Thymus (tissue), 11 donors: ENCODE data around the gene PRKN. TPM values are rescaled to one million over a fixed set of nuclear protein-coding genes. Genes with fewer than 3 reads are reported as not detected.

Source experiments
- DNase-seq, 9 donors: peaks; one replicate each; pipeline ENCODE4 v3.0.0-alpha.2; 2013; ENCODE audit warnings: low spot score in 9 of 9, low read depth in 6 of 9, missing footprints in 1 of 9
- H3K27ac ChIP-seq, 2 donors: one replicate each; pipeline ENCODE4 v1.5.1; 2013; ENCODE audit warnings: control low read depth in 1 of 2, low read depth in 1 of 2, low read length in 1 of 2, mild to moderate bottlenecking in 1 of 2, moderate library complexity in 1 of 2
- H3K27me3 ChIP-seq, 2 donors: one replicate each; pipeline ENCODE4 v1.5.1; 2013; ENCODE audit warnings: low read length in 1 of 2; ENCODE audit not compliant: control insufficient read depth in 2 of 2, insufficient read depth in 1 of 2
- H3K36me3 ChIP-seq, 2 donors: one replicate each; pipeline ENCODE4 v1.5.1; 2013; ENCODE audit warnings: low read length in 1 of 2, mild to moderate bottlenecking in 1 of 2, moderate library complexity in 1 of 2; ENCODE audit not compliant: control insufficient read depth in 2 of 2, insufficient read depth in 2 of 2
- H3K4me1 ChIP-seq, 2 donors: one replicate each; pipeline ENCODE4 v1.5.1; 2013; ENCODE audit warnings: low read length in 2 of 2; ENCODE audit not compliant: control insufficient read depth in 2 of 2, insufficient read depth in 2 of 2
- H3K4me3 ChIP-seq, 2 donors: one replicate each; pipeline ENCODE4 v1.5.1; 2013; ENCODE audit warnings: low read length in 2 of 2, control low read depth in 1 of 2, mild to moderate bottlenecking in 1 of 2
- H3K9me3 ChIP-seq, 2 donors: one replicate each; pipeline ENCODE4 v1.5.1; 2013; ENCODE audit warnings: low read length in 1 of 2, mild to moderate bottlenecking in 1 of 2; ENCODE audit not compliant: control insufficient read depth in 2 of 2, insufficient read depth in 1 of 2
- WGBS: extraction: QIAGEN DNeasy Blood & Tissue Kit; methylation state at CpG from one replicate; pipeline ENCODE4 v1.1.7; 2013; 5-methylcytosine and 5-hydroxymethylcytosine counted together
- polyA plus RNA-seq: library from polyadenylated mRNA; stranded (reverse); fragments of 200-250 nt; gene quantifications from one replicate; pipeline ENCODE4 v1.2.3, GENCODE V29; 2013
- total RNA-seq: library from RNA; stranded (reverse); fragments of 120-200 nt; gene quantifications from one replicate; pipeline ENCODE4 v1.2.4, GENCODE V29; 2013
- donor health status: healthy.

Gene PRKN
- total and polyA plus RNA-seq, 2 donors, result 0.48 to 0.71 TPM

DNA sequence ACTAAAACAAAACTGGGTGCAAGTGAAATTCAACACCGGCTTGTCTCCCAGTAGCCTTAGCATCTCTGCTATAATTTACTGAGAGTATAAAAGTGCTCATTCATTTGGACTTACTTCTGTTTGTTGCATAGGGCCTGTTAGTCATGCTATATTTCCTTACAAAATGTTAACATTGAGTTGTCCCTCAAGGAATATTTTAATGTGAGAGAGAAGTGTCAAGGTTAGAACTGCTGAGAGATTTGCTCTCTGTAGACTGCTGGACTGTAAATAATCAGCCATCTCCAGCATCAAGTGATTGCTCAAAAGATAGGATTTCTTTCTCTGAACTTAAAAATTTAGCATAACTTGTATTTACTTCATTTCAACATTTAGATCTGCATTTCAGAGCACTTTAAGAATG, 1125.2 kb downstream of the PRKN start:
- no peak overlapping the region for H3K27ac ChIP-seq
- WGBS, result 99% methylated on average over 1 of the region's 1 CpG
- H3K27me3 ChIP-seq, result no peaks in the 10 kb centered on the region
- H3K4me3 ChIP-seq, result no peak overlapping the region
- H3K4me1 ChIP-seq, result no peaks in the 10 kb centered on the region
- no peaks in the 10 kb centered on the region for H3K9me3 ChIP-seq
- no peak for DNase-seq
- H3K36me3 ChIP-seq, result no peaks in the 10 kb centered on the region

- 98% methylated on average over 2 of the region's 2 CpGs for WGBS
- Histone ChIP-seq H3K4me1 (no peaks in the 10 kb centered on the region), H3K27ac (no peak overlapping the region), H3K27me3 (no peaks in the 10 kb centered on the region), H3K36me3 (no peaks in the 10 kb centered on the region), H3K4me3 (no peak overlapping the region), H3K9me3 (no peaks in the 10 kb centered on the region)
- no peak for DNase-seq
Observed at GRCh38 chr6:161598896-161599295, 1128.7 kb downstream of the PRKN start.

- 87% methylated on average over 7 of the region's 7 CpGs for WGBS
- H3K27me3 ChIP-seq, result no peaks in the 10 kb centered on the region
- H3K9me3 ChIP-seq, result no peaks in the 10 kb centered on the region
- H3K36me3 ChIP-seq, result no peaks in the 10 kb centered on the region
- DNase-seq, result no peak
- H3K4me1 ChIP-seq, result no peaks in the 10 kb centered on the region
- no peak overlapping the region for H3K4me3 ChIP-seq
- H3K27ac ChIP-seq, result no peak overlapping the region
Observed at GRCh38 chr6:161596807-161597520, 1130.6 kb downstream of the PRKN start.

DNA sequence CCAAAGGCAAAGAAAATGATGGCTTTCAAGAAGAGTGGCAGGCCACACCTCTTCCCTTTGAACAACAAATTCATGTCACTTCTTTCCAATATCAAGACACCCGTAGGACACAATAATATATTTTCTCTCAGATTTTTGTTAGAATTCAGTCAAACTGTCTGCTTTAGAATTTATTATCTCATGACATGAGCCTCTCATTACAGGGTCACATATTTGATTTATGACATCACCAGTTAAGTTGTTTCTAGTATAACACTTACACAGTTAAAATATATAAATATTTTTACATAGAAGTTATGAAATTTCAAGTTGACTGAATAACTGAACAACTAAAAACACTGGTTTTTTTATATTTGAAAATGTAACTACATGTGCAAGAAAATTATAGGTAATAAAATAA, 1133.2 kb downstream of the PRKN start:
- Histone ChIP-seq H3K27me3 (no peaks in the 10 kb centered on the region), H3K9me3 (no peaks in the 10 kb centered on the region), H3K27ac (no peak overlapping the region), H3K4me1 (no peaks in the 10 kb centered on the region), H3K4me3 (no peak overlapping the region), H3K36me3 (no peaks in the 10 kb centered on the region)
- WGBS, result 92% methylated on average over 1 of the region's 1 CpG
- DNase-seq, result no peak

GRCh38 chr6:161590961-161591627, 1136.5 kb downstream of the PRKN start:
- no peaks in the 10 kb centered on the region for H3K36me3 ChIP-seq
- no peak overlapping the region for H3K27ac ChIP-seq
- no peak for DNase-seq
- WGBS, result 66% methylated on average over 5 of the region's 5 CpGs
- no peak overlapping the region for H3K4me3 ChIP-seq
- H3K9me3 ChIP-seq, result no peaks in the 10 kb centered on the region
- H3K27me3 ChIP-seq, result no peaks in the 10 kb centered on the region
- H3K4me1 ChIP-seq, result no peaks in the 10 kb centered on the region

DNA sequence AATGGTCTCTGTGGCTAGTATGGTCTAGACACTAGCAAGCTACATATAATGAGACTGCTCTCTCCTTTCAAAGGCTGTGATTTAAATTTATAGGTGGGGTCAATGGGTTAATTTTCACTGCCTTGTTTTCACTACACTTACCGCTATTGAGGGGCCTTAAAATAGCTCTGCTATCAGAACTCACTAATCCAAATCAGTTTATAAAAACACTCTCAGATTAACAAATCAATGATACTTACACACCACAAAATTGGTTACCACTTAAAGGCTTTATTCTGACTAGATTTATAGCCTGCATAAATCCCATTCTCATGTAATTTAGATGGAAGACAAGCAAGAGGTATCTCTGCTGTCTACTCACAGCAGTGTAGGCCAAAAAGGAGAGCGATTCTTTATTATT, 1140.7 kb downstream of the PRKN start:
- Histone ChIP-seq H3K27me3 (no peaks in the 10 kb centered on the region), H3K4me1 (no peaks in the 10 kb centered on the region), H3K9me3 (no peaks in the 10 kb centered on the region), H3K27ac (no peak overlapping the region), H3K4me3 (no peak overlapping the region), H3K36me3 (no peaks in the 10 kb centered on the region)
- WGBS, result 80% methylated on average over 2 of the region's 2 CpGs
- no peak for DNase-seq

- DNase-seq, result no peak
- Histone ChIP-seq H3K27ac (no peak overlapping the region), H3K4me3 (no peak overlapping the region), H3K27me3 (no peaks in the 10 kb centered on the region), H3K9me3 (no peaks in the 10 kb centered on the region), H3K36me3 (no peaks in the 10 kb centered on the region), H3K4me1 (no peaks in the 10 kb centered on the region)
- WGBS, result 90% methylated on average over 8 of the region's 8 CpGs
Observed at GRCh38 chr6:161584621-161585340, 1142.8 kb downstream of the PRKN start.

DNA sequence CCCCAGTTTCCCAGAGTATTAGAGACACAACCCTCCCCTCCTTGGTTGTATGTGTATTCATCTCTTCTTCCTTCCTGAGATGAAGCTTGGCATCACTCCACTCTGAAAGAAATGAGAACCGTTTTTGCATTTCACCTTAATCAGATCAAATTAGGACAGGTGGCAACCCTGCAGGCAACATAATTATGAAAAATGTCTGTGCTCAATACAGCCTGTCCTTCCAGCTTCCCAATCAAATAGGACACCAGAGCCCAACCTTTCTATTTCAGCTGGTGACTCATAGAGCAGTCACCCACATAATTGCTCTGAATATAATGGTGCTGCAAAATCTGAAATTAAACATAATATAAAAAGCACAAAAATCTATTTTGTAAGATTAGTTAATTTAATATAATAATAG, 1143.5 kb downstream of the PRKN start:
- WGBS, result 80% methylated on average over 1 of the region's 1 CpG
- no peak overlapping the region for H3K27ac ChIP-seq
- no peak overlapping the region for H3K4me3 ChIP-seq
- no peaks in the 10 kb centered on the region for H3K9me3 ChIP-seq
- no peak for DNase-seq
- no peaks in the 10 kb centered on the region for H3K36me3 ChIP-seq
- H3K27me3 ChIP-seq, result no peaks in the 10 kb centered on the region
- no peaks in the 10 kb centered on the region for H3K4me1 ChIP-seq

DNA sequence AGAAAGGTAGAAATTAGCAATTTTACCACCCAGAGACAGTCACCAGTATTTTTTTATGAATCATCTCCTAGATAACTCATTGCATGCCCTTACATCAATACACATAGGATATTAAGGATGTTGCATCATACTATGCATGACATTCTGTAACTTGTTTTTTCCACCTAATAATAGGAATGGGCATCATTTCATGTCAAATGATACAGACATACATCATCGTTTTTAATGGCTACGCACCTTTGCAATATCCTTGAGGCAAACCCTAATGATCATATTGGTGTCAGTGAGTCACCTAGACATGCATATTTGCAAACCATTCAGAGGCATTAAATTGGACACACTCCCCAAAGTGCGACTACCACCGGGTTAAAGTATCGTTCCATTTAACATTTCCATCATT, 1144.0 kb downstream of the PRKN start:
- no peaks in the 10 kb centered on the region for H3K9me3 ChIP-seq
- 94% methylated on average over 5 of the region's 5 CpGs for WGBS
- no peaks in the 10 kb centered on the region for H3K4me1 ChIP-seq
- H3K4me3 ChIP-seq, result no peak overlapping the region
- no peak for DNase-seq
- no peaks in the 10 kb centered on the region for H3K36me3 ChIP-seq
- H3K27me3 ChIP-seq, result no peaks in the 10 kb centered on the region
- H3K27ac ChIP-seq, result no peak overlapping the region
